Uterus (tissue), 2 donors: ENCODE measurements around the gene GPATCH4.

Source experiments
- POLR2A ChIP-seq, 2 donors: fragments of 450-650 bp; IDR thresholded peaks; one replicate each; pipeline ENCODE4 v1.6.1; 2016; ENCODE audit warnings: antibody characterized with exemption in 2 of 2, mild to moderate bottlenecking in 1 of 2, moderate library complexity in 1 of 2
- TF ChIP-seq, protein P1 (sequence below), 4 experiments: fragments of 200-600 bp in 2 of 4; fragments of 450-650 bp in 2 of 4; sonication (generic) in 2 of 4; IDR thresholded peaks; one replicate each; pipeline ENCODE4 v1.5.1; 2016 to 2019; ENCODE audit warnings: antibody characterized with exemption in 4 of 4, mild to moderate bottlenecking in 2 of 4, moderate library complexity in 1 of 4

DNA sequence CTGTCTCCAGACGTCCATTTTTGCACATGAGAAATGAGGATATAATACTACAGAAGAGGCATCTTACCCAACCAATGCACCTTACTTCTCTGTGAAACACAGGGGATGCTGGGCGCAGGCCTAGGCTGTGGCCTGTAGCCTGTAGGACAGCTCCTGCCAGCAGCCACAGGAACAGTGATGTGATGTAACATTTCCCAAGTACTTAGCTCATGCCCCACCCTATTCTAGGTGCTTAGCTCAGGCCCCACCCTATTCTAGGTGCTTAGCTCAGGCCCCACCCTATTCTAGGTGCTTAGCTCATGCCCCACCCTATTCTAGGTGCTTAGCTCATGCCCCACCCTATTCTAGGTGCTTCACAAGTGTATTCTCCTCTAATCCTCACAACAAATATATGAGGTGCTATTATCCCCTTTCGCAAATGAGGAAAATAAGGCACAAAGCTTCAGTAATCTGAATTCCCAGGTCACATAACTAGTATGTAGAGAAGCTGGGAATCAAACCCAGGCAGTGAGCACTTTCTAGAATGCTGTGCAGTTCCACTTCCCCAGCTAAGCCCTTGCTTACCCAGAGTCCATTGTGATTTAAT is 14.3 kb downstream of the GPATCH4 start:
- TF ChIP-seq, protein P1, sequence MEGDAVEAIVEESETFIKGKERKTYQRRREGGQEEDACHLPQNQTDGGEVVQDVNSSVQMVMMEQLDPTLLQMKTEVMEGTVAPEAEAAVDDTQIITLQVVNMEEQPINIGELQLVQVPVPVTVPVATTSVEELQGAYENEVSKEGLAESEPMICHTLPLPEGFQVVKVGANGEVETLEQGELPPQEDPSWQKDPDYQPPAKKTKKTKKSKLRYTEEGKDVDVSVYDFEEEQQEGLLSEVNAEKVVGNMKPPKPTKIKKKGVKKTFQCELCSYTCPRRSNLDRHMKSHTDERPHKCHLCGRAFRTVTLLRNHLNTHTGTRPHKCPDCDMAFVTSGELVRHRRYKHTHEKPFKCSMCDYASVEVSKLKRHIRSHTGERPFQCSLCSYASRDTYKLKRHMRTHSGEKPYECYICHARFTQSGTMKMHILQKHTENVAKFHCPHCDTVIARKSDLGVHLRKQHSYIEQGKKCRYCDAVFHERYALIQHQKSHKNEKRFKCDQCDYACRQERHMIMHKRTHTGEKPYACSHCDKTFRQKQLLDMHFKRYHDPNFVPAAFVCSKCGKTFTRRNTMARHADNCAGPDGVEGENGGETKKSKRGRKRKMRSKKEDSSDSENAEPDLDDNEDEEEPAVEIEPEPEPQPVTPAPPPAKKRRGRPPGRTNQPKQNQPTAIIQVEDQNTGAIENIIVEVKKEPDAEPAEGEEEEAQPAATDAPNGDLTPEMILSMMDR (IDR thresholded peaks at IDR 0.05): no peak
- TF ChIP-seq POLR2A (IDR thresholded peaks at IDR 0.05): no peak
